ENCODE measurements around the gene MAS1. TPM values are rescaled to one million over a fixed set of nuclear protein-coding genes. Genes with fewer than 3 reads are reported as not detected.

Gene MAS1
- total RNA-seq, 1 donor from 2014 or later, result not detected

DNA sequence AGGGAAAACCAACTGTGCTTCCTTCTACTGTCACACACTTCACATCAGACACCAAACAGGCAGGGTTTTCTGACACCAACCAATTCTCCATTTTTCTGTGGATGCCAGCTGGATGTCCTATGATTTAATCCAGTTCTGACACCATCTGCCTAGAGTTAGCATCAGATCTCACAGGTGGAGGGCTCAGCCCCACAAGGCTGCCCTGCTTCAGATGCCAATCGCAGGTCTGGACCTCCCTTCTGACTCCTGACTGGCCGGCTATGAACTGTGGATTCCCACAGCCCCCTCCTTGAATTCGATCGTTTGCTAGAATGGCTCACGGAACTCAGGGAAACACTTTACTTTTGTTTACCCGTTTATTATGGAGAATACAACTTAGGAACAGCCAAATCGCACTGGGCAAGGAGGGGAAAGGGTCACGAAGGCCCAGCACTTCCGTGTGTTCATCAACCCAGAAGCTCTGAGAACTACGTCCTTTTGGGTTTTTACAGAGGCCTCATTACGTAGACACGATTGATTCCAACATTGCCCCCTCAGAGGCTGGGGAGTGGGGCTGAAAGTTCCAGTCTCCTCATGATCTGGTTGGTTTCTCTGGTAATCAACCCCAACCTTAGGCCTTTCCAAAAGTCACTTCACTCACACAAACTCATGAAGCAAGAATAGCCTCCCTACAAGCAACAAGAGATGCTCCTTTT, 25.4 kb upstream of the MAS1 start:
- Histone ChIP-seq H3K9me3 (no peaks in the 10 kb centered on the region), H3K27me3 (ENCODE audit: low read depth) (peaks cover 5% of the 10 kb centered on the region), H3K4me1 (no peaks in the 10 kb centered on the region), H3K4me3 (no peak overlapping the region), H3K36me3 (no peaks in the 10 kb centered on the region), H3K27ac (no peak overlapping the region)
- intact Hi-C loops (cut with DNase I), result no loop called here
- no peak for ATAC-seq
- TF ChIP-seq CTCF (IDR thresholded peaks at IDR 0.05), result no peak
- no peak for DNase-seq

GRCh38 chr6:159866286-159867247, 24.2 kb upstream of the MAS1 start:
- intact Hi-C loops (cut with DNase I), result no loop called here
- no peak overlapping the region for H3K4me3 ChIP-seq
- H3K27ac ChIP-seq, result no peak overlapping the region
- H3K36me3 ChIP-seq, result no peaks in the 10 kb centered on the region
- DNase-seq (no peak), ATAC-seq (peak in 1 of 2 donors; percentile 26)
- H3K4me1 ChIP-seq, result no peaks in the 10 kb centered on the region
- peaks cover 5% of the 10 kb centered on the region for H3K27me3 ChIP-seq (ENCODE audit: low read depth)
- H3K9me3 ChIP-seq, result no peaks in the 10 kb centered on the region
- no peak for TF ChIP-seq CTCF (IDR thresholded peaks at IDR 0.05)

- H3K27ac ChIP-seq, result no peak overlapping the region
These were observed 19.5 kb upstream of the MAS1 start for GRCh38 chr6:159871241-159871640.

GRCh38 chr6:159871906-159872305, 18.9 kb upstream of the MAS1 start:
- intact Hi-C loops (cut with DNase I), result no loop called here
- ATAC-seq (no peak), DNase-seq (no peak)
- Histone ChIP-seq H3K4me1 (no peaks in the 10 kb centered on the region), H3K36me3 (no peaks in the 10 kb centered on the region), H3K9me3 (no peaks in the 10 kb centered on the region), H3K27ac (no peak overlapping the region), H3K27me3 (ENCODE audit: low read depth) (no peaks in the 10 kb centered on the region), H3K4me3 (no peak overlapping the region)
- no peak for TF ChIP-seq CTCF (IDR thresholded peaks at IDR 0.05)

More at GRCh38 chr6:159871241-159871640, 19.5 kb upstream of the MAS1 start:
- Histone ChIP-seq H3K9me3 (no peaks in the 10 kb centered on the region), H3K36me3 (no peaks in the 10 kb centered on the region), H3K27me3 (ENCODE audit: low read depth) (no peaks in the 10 kb centered on the region), H3K4me3 (no peak overlapping the region), H3K4me1 (no peaks in the 10 kb centered on the region)
- TF ChIP-seq CTCF (IDR thresholded peaks at IDR 0.05), result no peak
- DNase-seq (no peak), ATAC-seq (no peak)
- intact Hi-C loops (cut with DNase I), result no loop called here

GRCh38 chr6:159874435-159874834, 16.4 kb upstream of the MAS1 start:
- ATAC-seq (no peak), DNase-seq (no peak)
- TF ChIP-seq CTCF (IDR thresholded peaks at IDR 0.05), result no peak

More at GRCh38 chr6:159874435-159874834, 16.4 kb upstream of the MAS1 start:
- Histone ChIP-seq H3K4me3 (no peak overlapping the region), H3K9me3 (no peaks in the 10 kb centered on the region), H3K27me3 (ENCODE audit: low read depth) (no peaks in the 10 kb centered on the region), H3K4me1 (no peaks in the 10 kb centered on the region), H3K36me3 (no peaks in the 10 kb centered on the region), H3K27ac (no peak overlapping the region)
- intact Hi-C loops (cut with DNase I), result no loop called here

Measured in lower lobe of right lung (tissue), 2 donors.